NT2/D1 (cell line): ENCODE results near the gene CIAO2B.

Experiments
- SUZ12 ChIP-seq: IDR thresholded peaks from 2 replicates; pipeline ENCODE4 v1.6.1; 2011; ENCODE audit not compliant: insufficient read length, insufficient read depth; ENCODE audit errors: extremely low read depth
- YY1 ChIP-seq: IDR thresholded peaks from 2 replicates; pipeline ENCODE4 v1.6.1; 2011; ENCODE audit not compliant: insufficient read length, insufficient read depth
- ZNF274 ChIP-seq: IDR thresholded peaks from 2 replicates; pipeline ENCODE4 v1.6.1; 2011; ENCODE audit warnings: mild to moderate bottlenecking, low read depth, low read length

DNA sequence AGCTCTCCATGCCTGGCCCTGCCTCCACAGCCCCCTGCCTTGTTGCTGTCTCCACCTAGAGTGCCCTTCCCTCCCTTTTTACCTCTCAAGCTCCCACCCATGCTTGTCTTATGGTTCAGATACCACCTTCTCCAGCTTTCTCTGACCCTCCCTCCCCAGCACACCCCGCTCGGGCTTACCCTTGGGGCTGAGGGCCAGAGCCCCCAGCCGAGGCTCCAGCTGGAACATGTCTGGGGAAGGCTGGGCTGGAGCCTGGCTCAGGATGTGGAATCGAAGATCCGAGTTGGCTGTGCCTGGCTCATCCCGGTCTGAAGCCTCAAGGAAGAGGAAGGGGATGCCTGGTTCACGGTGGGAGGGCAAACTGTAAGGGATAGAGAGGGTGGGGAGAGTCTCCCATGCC is 19.2 kb downstream of the CIAO2B start:
- TF ChIP-seq ZNF274 (no peak), SUZ12 (no peak), YY1 (no peak)
